K562 (cell line): ENCODE measurements around the gene C11orf54. TPM values are rescaled to one million over a fixed set of nuclear protein-coding genes. Genes with fewer than 3 reads are reported as not detected.
A peak's percentile ranks its signal among the peaks of the same experiment; 100 is the strongest.

Source experiments
- ATAC-seq: fragments of 200-7000 bp; cut with Tn5 transposase; 3 replicates; pipeline ENCODE4 v1.9.1; 2020; ENCODE audit warnings: moderate library complexity
- BruUV-seq: library from RNA; stranded (reverse); fragments of 400-500 nt; replicated peaks from 2 replicates; lab custom pipeline; 2021; lab: Mats Ljungman, UMichigan
- CTCF ChIA-PET: fragments of 300-600 bp; formaldehyde crosslinking; extraction: SDS; loops from one replicate; lab custom pipeline; 2021; ENCODE audit warnings: low intra/inter-chr PET ratio; lab: Yijun Ruan, JAX
- POLR2A ChIA-PET: fragments of 300-600, 350-650 bp; sonication (Branson Sonifier 250); formaldehyde crosslinking; extraction: SDS; loops from one replicate; lab custom pipeline; 2021; ENCODE audit warnings: antibody characterized with exemption, inconsistent platforms; lab: Yijun Ruan, JAX
- DNase-seq, 4 experiments: peaks; one replicate each; pipeline versions ENCODE4 v3.0.0 to v3.0.0-alpha.2; 2011 to 2018; ENCODE audit warnings: low spot score in 3 of 4, mixed read lengths in 3 of 4; ENCODE audit errors: extremely low read depth in 1 of 4
- FAIRE-seq: peaks from 2 replicates; lab custom pipeline; 2011; peaks lifted over from hg19 to GRCh38; lab: Jason Lieb, UNC
- H2AFZ ChIP-seq: 2 replicates; pipeline ENCODE4 v1.6.0; 2011; ENCODE audit warnings: low read depth, low read length, control low read depth, inconsistent platforms
- H3K27ac ChIP-seq: fragments of 200-600 bp; 3 replicates; pipeline ENCODE4 v1.8.0; 2011; ENCODE audit warnings: low read depth, mild to moderate bottlenecking, control low read depth, inconsistent platforms, low read length, moderate library complexity, mixed read lengths; ENCODE audit errors: extremely low read depth
- H3K27me3 ChIP-seq, 2 experiments: fragments of 300-600 bp in 1 of 2; 2 replicates in 1 of 2; 3 replicates in 1 of 2; pipeline versions ENCODE4 v1.6.0 to v1.8.0; 2011; ENCODE audit warnings: inconsistent platforms in 2 of 2, low read length in 2 of 2, mild to moderate bottlenecking in 1 of 2, mixed read lengths in 1 of 2, moderate library complexity in 1 of 2; ENCODE audit not compliant: control insufficient read depth in 2 of 2, insufficient read depth in 2 of 2
- H3K36me3 ChIP-seq: fragments of 300-600 bp; 3 replicates; pipeline ENCODE4 v1.8.0; 2011; ENCODE audit warnings: mild to moderate bottlenecking, low read length, inconsistent platforms; ENCODE audit not compliant: control insufficient read depth, insufficient read depth
- H3K4me1 ChIP-seq, 2 experiments: fragments of 200-600 bp in 1 of 2; replicated peaks in 1 of 2; 2 replicates in 1 of 2; 3 replicates in 1 of 2; pipeline versions ENCODE4 v1.5.1 to v1.8.0; 2011; ENCODE audit warnings: inconsistent platforms in 2 of 2, low read length in 2 of 2, mild to moderate bottlenecking in 1 of 2, mixed read lengths in 1 of 2, moderate library complexity in 1 of 2; ENCODE audit not compliant: control insufficient read depth in 2 of 2, insufficient read depth in 2 of 2
- H3K4me2 ChIP-seq: 2 replicates; pipeline ENCODE4 v1.6.1; 2011; ENCODE audit warnings: low read length, control low read depth, inconsistent platforms, mixed read lengths; ENCODE audit not compliant: insufficient read depth
- H3K4me3 ChIP-seq: fragments of 200-600 bp; sonication (generic), shearing (Covaris generic); 2 replicates; pipeline ENCODE4 v1.5.1; 2016; ENCODE audit warnings: control low read depth, inconsistent platforms
- H3K79me2 ChIP-seq: fragments of 200-600 bp; 3 replicates; pipeline ENCODE4 v1.8.0; 2011; ENCODE audit warnings: low read length, inconsistent platforms; ENCODE audit not compliant: control insufficient read depth, insufficient read depth
- H3K9ac ChIP-seq, 2 experiments: 2 replicates each; pipeline versions ENCODE4 v1.6.0 to v1.6.1; 2011; ENCODE audit warnings: low read depth in 2 of 2, low read length in 2 of 2, control low read depth in 1 of 2, inconsistent platforms in 1 of 2, mild to moderate bottlenecking in 1 of 2, mixed read lengths in 1 of 2; ENCODE audit not compliant: insufficient read depth in 1 of 2
- H3K9me1 ChIP-seq: one replicate; pipeline ENCODE4 v1.6.0; 2011; ENCODE audit warnings: inconsistent platforms, mild to moderate bottlenecking, low read length, moderate library complexity; ENCODE audit not compliant: control insufficient read depth, insufficient read depth
- H3K9me3 ChIP-seq: replicated peaks from 2 replicates; pipeline ENCODE4 v1.5.1; 2011; ENCODE audit warnings: low read depth, low read length, inconsistent platforms; ENCODE audit not compliant: control insufficient read depth, insufficient read depth
- H4K20me1 ChIP-seq: replicated peaks from 2 replicates; pipeline ENCODE4 v1.6.1; 2011; ENCODE audit warnings: low read length, inconsistent platforms, mixed read lengths; ENCODE audit not compliant: control insufficient read depth, insufficient read depth
- BCLAF1 ChIP-seq, 2 experiments: fragments of 450-650 bp in 1 of 2; IDR thresholded peaks; 2 replicates each; pipeline ENCODE4 v1.6.1; 2011 to 2017; ENCODE audit warnings: low read depth in 2 of 2, antibody characterized with exemption in 1 of 2, borderline replicate concordance in 1 of 2, low read length in 1 of 2, mild to moderate bottlenecking in 1 of 2, mixed read lengths in 1 of 2; ENCODE audit not compliant: control insufficient read depth in 1 of 2
- CREM ChIP-seq: IDR thresholded peaks from 2 replicates; pipeline ENCODE4 v1.6.1; 2014; ENCODE audit warnings: antibody characterized with exemption, low read depth
- E4F1 ChIP-seq: fragments of 250-450 bp; sonication (Bioruptor Pico); IDR thresholded peaks from 2 replicates; pipeline ENCODE4 v1.5.0; 2021; ENCODE audit warnings: mild to moderate bottlenecking, borderline replicate concordance
- IRF9 ChIP-seq: fragments of 450-650 bp; IDR thresholded peaks from 2 replicates; pipeline ENCODE4 v1.6.1; 2016; ENCODE audit warnings: missing biosample characterization, missing genetic modification characterization
- NR2C1 ChIP-seq, 2 experiments: fragments of 450-650 bp; IDR thresholded peaks; 2 replicates each; pipeline ENCODE4 v1.6.1; 2017; ENCODE audit warnings: mild to moderate bottlenecking in 2 of 2, antibody characterized with exemption in 1 of 2, inconsistent platforms in 1 of 2, missing compliant biosample characterization in 1 of 2, missing genetic modification characterization in 1 of 2
- PML ChIP-seq: IDR thresholded peaks from 2 replicates; pipeline ENCODE4 v1.6.1; 2012; ENCODE audit warnings: low read length, inconsistent platforms
- PPARD ChIP-seq: fragments of 250-450 bp; sonication (Bioruptor Pico); IDR thresholded peaks from 2 replicates; pipeline ENCODE4 v1.8.0; 2022; ENCODE audit warnings: inconsistent platforms, mild to moderate bottlenecking, moderate library complexity
- PURB ChIP-seq: sonication (generic); formaldehyde crosslinking; IDR thresholded peaks from 2 replicates; pipeline ENCODE4 v1.9.0; 2021; ENCODE audit warnings: low read depth, mild to moderate bottlenecking, missing genetic modification reagents
- SMARCB1 ChIP-seq: IDR thresholded peaks from 2 replicates; pipeline ENCODE4 v1.6.1; 2011; ENCODE audit warnings: improper control_type of control experiment, low read depth; ENCODE audit not compliant: insufficient read length
- SOX6 ChIP-seq: fragments of 450-650 bp; IDR thresholded peaks from 2 replicates; pipeline ENCODE4 v1.6.1; 2014; ENCODE audit warnings: mild to moderate bottlenecking
- ZBTB43 ChIP-seq: sonication (generic); formaldehyde crosslinking; IDR thresholded peaks from 2 replicates; pipeline ENCODE4 v1.8.0; 2023; ENCODE audit warnings: mild to moderate bottlenecking, missing genetic modification reagents
- ZNF324 ChIP-seq: fragments of 250-450 bp; sonication (Bioruptor Pico); IDR thresholded peaks from 2 replicates; pipeline ENCODE4 v1.4.0; 2020; ENCODE audit warnings: mild to moderate bottlenecking
- ZNF584 ChIP-seq: fragments of 200-800 bp; sonication (Bioruptor generic); IDR thresholded peaks from 2 replicates; pipeline ENCODE4 v1.6.1; 2016; ENCODE audit warnings: low read depth, mild to moderate bottlenecking, missing genetic modification characterization, missing compliant biosample characterization
- WGBS: fragments of 100-300 bp; shearing (Covaris generic); methylation state at CpG from one replicate; pipeline ENCODE4 v1.1.6; 2016; ENCODE audit warnings: low coverage, mixed read lengths; ENCODE audit not compliant: insufficient coverage; ENCODE audit errors: missing lambda C conversion rate; 5-methylcytosine and 5-hydroxymethylcytosine counted together
- in situ Hi-C: fragments of 300-500 bp; cut with MboI; formaldehyde crosslinking; loops from 4 replicates; pipeline ENCODE4 v1.15.0; 2018; ENCODE audit warnings: inconsistent platforms, mixed read lengths
- intact Hi-C: fragments of 100-400 bp; cut with micrococcal nuclease; formaldehyde crosslinking; loops from 2 replicates; pipeline ENCODE4 v1.14.2; 2022
- polyA plus RNA-seq, 8 experiments: library from polyadenylated mRNA; depleted of rRNA in 4 of 8; stranded (reverse) in 5 of 8; unstranded in 3 of 8; fragments of >200 nt; fragmentation: Nextera tagmentation in 2 of 8; fragmentation: Illumina TruSeq in 1 of 8; extraction: Ambion mirVana in 2 of 8; extraction: Trizol in 1 of 8; gene quantifications; 2 replicates each; pipeline versions ENCODE4 v1.2.1 to v1.2.3, GENCODE V29; 2011 to 2014; ENCODE audit warnings: inconsistent platforms in 1 of 8, missing spikeins in 1 of 8
- total RNA-seq, 7 experiments: library from RNA; depleted of rRNA in 6 of 7; stranded (reverse); fragments of >200 nt in 6 of 7; fragmentation: Illumina TruSeq in 2 of 7; extraction: Trizol in 2 of 7; gene quantifications; 2 replicates each; pipeline versions ENCODE4 v1.2.1 to v1.2.3, GENCODE V29; 2011 to 2021; ENCODE audit warnings: low replicate concordance in 1 of 7

C11orf54 gene
- total and polyA plus RNA-seq, 9 of the 15 experiments (the other 6 are each of a cell fraction or from before 2014, with no cell fraction given), result 13.4 to 33.0 (median 23.1) TPM

GRCh38 chr11:93718057-93718563, 23.4 kb upstream of the C11orf54 start:
- peak; percentile 84 for FAIRE-seq
- CTCF ChIA-PET, result no interaction called here
- H3K27ac ChIP-seq, result peak overlapping the region; percentile 89
- 0 out of 2 replicates have a peak, but pooled peaks have one; percentile 31 for TF ChIP-seq IRF9 (tag)
- peak; percentile 46 for TF ChIP-seq SMARCB1
- TF ChIP-seq ZNF324 (CRISPR knock-in tag), result no peak
- TF ChIP-seq PPARD, result no peak
- no peak for TF ChIP-seq ZBTB43 (CRISPR knock-in tag)
- TF ChIP-seq ZNF584 (CRISPR knock-in tag), result peak; percentile 84; the same call in 1 of the 2 replicates
- peak; percentile 89; the same call in 1 of the 2 replicates for TF ChIP-seq PML
- no peak for TF ChIP-seq PURB
- TF ChIP-seq NR2C1 (IDR thresholded peaks at IDR 0.05), result no peak
- TF ChIP-seq NR2C1 (tag; IDR thresholded peaks at IDR 0.05), result peak; percentile 60
- TF ChIP-seq CREM, result peak; percentile 96
- TF ChIP-seq SOX6, result peak; percentile 96
- TF ChIP-seq BCLAF1 (IDR thresholded peaks at IDR 0.05; ENCODE audit: borderline replicate concordance in 1 of 2, control insufficient read depth in 1 of 2, low read depth in 2 of 2, low read length in 1 of 2), result no peak
- no peak for TF ChIP-seq E4F1 (CRISPR knock-in tag)

More at GRCh38 chr11:93718057-93718563, 23.4 kb upstream of the C11orf54 start:
- Histone ChIP-seq H3K9me1 (no peaks in the 10 kb centered on the region), H3K9me3 (no peaks in the 10 kb centered on the region), H3K4me3 (no peak overlapping the region), H3K4me2 (peak overlapping the region; percentile 32), H3K27me3 (no peaks in the 10 kb centered on the region), H3K36me3 (peaks cover 85% of the 10 kb centered on the region), H4K20me1 (no peaks in the 10 kb centered on the region), H3K4me1 (peaks cover 8 to 35% of the 10 kb centered on the region in 2 experiments), H3K79me2 (peaks cover 11% of the 10 kb centered on the region; the same call in 2 of the 3 replicates), H3K9ac (peak overlapping the region in 1 of 2 experiments; percentile 51; a peak in 2 of 4 replicates), H2AFZ (no peak overlapping the region)
- intact Hi-C loops (loop anchor here (1.0 kb wide), 1 partner anchor 23 kb away; the partner anchor contains the start of genes C11orf54 and TAF1D), in situ Hi-C loops (no loop called here)
- 12% methylated on average over 4 of the region's 4 CpGs for WGBS
- BruUV-seq, result no TSS peak
- DNase-seq (peak in 3 of 4 experiments; percentile 17 to 84 (median 80)), ATAC-seq (peak; percentile 79)
- POLR2A ChIA-PET, result interaction anchor here (1.0 to 4.6 kb wide), 5 partner anchors 9 to 22 kb away, joined by 3 to 41 read pairs (median 10); partner anchors contain the start of genes C11orf54 and TAF1D
